Nasal cavity respiratory epithelium epithelial cell of viscerocranial mucosa (primary cell): Measurements from ENCODE around the gene KIR2DL3. TPM values are rescaled to one million over a fixed set of nuclear protein-coding genes. Genes with fewer than 3 reads are reported as not detected.

Experiments
- total RNA-seq: library from RNA; depleted of rRNA; stranded (reverse); fragments of >200 nt; gene quantifications from 2 replicates; pipeline ENCODE4 v1.2.3, GENCODE V29; 2014

Gene KIR2DL3
- total RNA-seq = not detected in 2 replicates

GRCh38 chr19:54738306-54738705 is at the start of gene KIR2DL3:
Gene KIR2DL3, plus strand, starts transcription at chr19:54738513. Its CDS starts 33 bp downstream, at chr19:54738546.

GRCh38 chr19:54724142-54724541 is 14.2 kb upstream of the KIR2DL3 start, which contains the start of gene KIR3DL3:
Gene KIR3DL3, plus strand, starts transcription at chr19:54724442. Its CDS starts 55 bp downstream, at chr19:54724497.

GRCh38 chr19:54769646-54770045 is 31.3 kb downstream of the KIR2DL3 start, which contains the start of gene KIR2DL1:
Gene KIR2DL1, plus strand, starts transcription at chr19:54769793. Its CDS starts 58 bp downstream, at chr19:54769851.

Other genes starting within 250 kb of the KIR2DL3 start
- gene LAIR2, start 235.7 kb upstream of the KIR2DL3 start, total RNA-seq = not detected in 2 replicates
- gene LILRA2, start 164.7 kb upstream of the KIR2DL3 start, total RNA-seq = not detected in 2 replicates
- not detected in 2 replicates for gene LILRA1, start 144.9 kb upstream of the KIR2DL3 start, total RNA-seq
- gene LILRB1, start 108.0 kb upstream of the KIR2DL3 start, total RNA-seq = not detected in 2 replicates
- gene LILRB4, start 75.5 kb upstream of the KIR2DL3 start, total RNA-seq = not detected in 2 replicates
- gene KIR3DL3, start 14.1 kb upstream of the KIR2DL3 start, total RNA-seq = not detected in 2 replicates
- not detected in 2 replicates for gene KIR2DL1, start 31.3 kb downstream of the KIR2DL3 start, total RNA-seq
- not detected in 2 replicates for gene KIR2DL4, start 65.1 kb downstream of the KIR2DL3 start, total RNA-seq
- not detected in 2 replicates for gene KIR3DL1, start 78.0 kb downstream of the KIR2DL3 start, total RNA-seq
- gene KIR2DS4, start 94.2 kb downstream of the KIR2DL3 start, total RNA-seq = not detected in 2 replicates
- gene KIR3DL2, start 111.9 kb downstream of the KIR2DL3 start, total RNA-seq = not detected in 2 replicates
- not detected in 2 replicates for gene FCAR, start 135.7 kb downstream of the KIR2DL3 start, total RNA-seq
- not detected in 2 replicates for gene NCR1, start 167.6 kb downstream of the KIR2DL3 start, total RNA-seq
- gene NLRP7, start 209.0 kb downstream of the KIR2DL3 start, total RNA-seq = under 0.01 TPM in 1 of 2 replicates, not detected in the other
- gene NLRP2, start 227.9 kb downstream of the KIR2DL3 start, total RNA-seq = 10.3 and 16.2 TPM in 2 replicates